Prostate gland (tissue), 2 donors: ENCODE data around the gene CSRP1. TPM values are rescaled to one million over a fixed set of nuclear protein-coding genes. Genes with fewer than 3 reads are reported as not detected.
"Not testable (repeated sequence)": the region's sequence is repeated elsewhere in the genome, so short reads cannot be mapped to it uniquely, and the experiment has no call there.

ENCODE experiments used
- DNase-seq: peaks from one replicate; pipeline ENCODE4 v3.0.0-alpha.2; 2019; ENCODE audit warnings: low spot score
- H3K27ac ChIP-seq, 2 donors: fragments of 200-600 bp; sonication (generic); 2 replicates each; pipeline ENCODE4 v1.5.1; 2017 to 2019
- H3K27me3 ChIP-seq: fragments of 200-600 bp; sonication (generic); replicated peaks from 2 replicates; pipeline ENCODE4 v1.5.1; 2019; ENCODE audit not compliant: insufficient read depth
- H3K36me3 ChIP-seq, 2 donors: fragments of 200-600 bp; sonication (generic); 1 replicate in 1 of 2; 2 replicates in 1 of 2; pipeline versions ENCODE4 v1.5.1 to v1.8.1; 2017 to 2019
- H3K4me1 ChIP-seq: fragments of 200-600 bp; sonication (generic); replicated peaks from 2 replicates; pipeline ENCODE4 v1.5.1; 2019
- H3K4me3 ChIP-seq, 2 donors: fragments of 200-600 bp; sonication (generic); 2 replicates each; pipeline ENCODE4 v1.5.1; 2017 to 2019
- H3K9me3 ChIP-seq: fragments of 200-600 bp; sonication (generic); 2 replicates; pipeline ENCODE4 v1.5.1; 2017
- CTCF ChIP-seq, 4 experiments: fragments of 200-600 bp in 2 of 4; fragments of 450-650 bp in 2 of 4; sonication (generic) in 2 of 4; IDR thresholded peaks; 1 replicate in 3 of 4; 2 replicates in 1 of 4; pipeline ENCODE4 v1.5.1; 2016 to 2019; ENCODE audit warnings: antibody characterized with exemption in 4 of 4, mild to moderate bottlenecking in 2 of 4, moderate library complexity in 2 of 4
- POLR2A ChIP-seq: fragments of 450-650 bp; IDR thresholded peaks from one replicate; pipeline ENCODE4 v1.6.1; 2016; ENCODE audit warnings: antibody characterized with exemption, mild to moderate bottlenecking
- POLR2AphosphoS5 ChIP-seq: sonication (generic); formaldehyde crosslinking; IDR thresholded peaks from one replicate; pipeline ENCODE4 v1.6.1; 2017; ENCODE audit warnings: antibody characterized with exemption
- WGBS: methylation state at CpG from one replicate; pipeline ENCODE4 v1.1.5; 2018; 5-methylcytosine and 5-hydroxymethylcytosine counted together
- intact Hi-C: fragments of 100-400 bp; cut with DNase I; formaldehyde crosslinking; loops from one replicate; pipeline ENCODE4 v1.14.2; 2022
- total RNA-seq, 2 donors: library from RNA; depleted of rRNA; stranded (reverse); fragments of >200 nt; gene quantifications; one replicate each; pipeline ENCODE4 v1.1.0, GENCODE V29; 2016

CSRP1 gene
- total RNA-seq, 2 donors from 2014 or later, result 1,117 to 1,634 TPM

- H3K27me3 ChIP-seq, result no peaks in the 10 kb centered on the region
- no peak for TF ChIP-seq POLR2A
- no peak for TF ChIP-seq POLR2AphosphoS5
- no peak for TF ChIP-seq CTCF (IDR thresholded peaks at IDR 0.05)
- DNase-seq, result no peak
- H3K36me3 ChIP-seq, result peaks cover 0 to 5% of the 10 kb centered on the region in 2 donors
- intact Hi-C loops, result no loop called here
- peak overlapping the region; percentile 91 to 96 for H3K27ac ChIP-seq
- H3K4me3 ChIP-seq, result no peak overlapping the region
- H3K9me3 ChIP-seq, result no peaks in the 10 kb centered on the region
- H3K4me1 ChIP-seq, result peaks cover 42% of the 10 kb centered on the region
- WGBS, result 17% methylated on average over 8 of the region's 8 CpGs
These were observed 10.6 kb downstream of the CSRP1 start for GRCh38 chr1:201496296-201496690.

GRCh38 chr1:201495551-201496295 lies 11.2 kb downstream of the CSRP1 start:
- intact Hi-C loops, result no loop called here
- Histone ChIP-seq H3K9me3 (no peaks in the 10 kb centered on the region), H3K27me3 (no peaks in the 10 kb centered on the region), H3K27ac (peak overlapping the region; percentile 91 to 96), H3K36me3 (peaks cover 0 to 5% of the 10 kb centered on the region in 2 donors), H3K4me1 (peaks cover 40% of the 10 kb centered on the region), H3K4me3 (no peak overlapping the region)
- 8% methylated on average over 11 of the region's 11 CpGs for WGBS
- peak; percentile 94 for DNase-seq
- TF ChIP-seq CTCF (IDR thresholded peaks at IDR 0.05) (no peak), POLR2A (peak; percentile 20), POLR2AphosphoS5 (peak; percentile 96)

- H3K27ac ChIP-seq, result peak overlapping the region; percentile 91 to 96
- no peaks in the 10 kb centered on the region for H3K9me3 ChIP-seq
- intact Hi-C loops, result no loop called here
- no peak overlapping the region for H3K4me3 ChIP-seq
- TF ChIP-seq CTCF (IDR thresholded peaks at IDR 0.05), result no peak
- peak; percentile 61 for TF ChIP-seq POLR2AphosphoS5
- H3K4me1 ChIP-seq, result peaks cover 35% of the 10 kb centered on the region
- DNase-seq, result peak; percentile 73
- H3K27me3 ChIP-seq, result no peaks in the 10 kb centered on the region
- peaks cover 0 to 5% of the 10 kb centered on the region in 2 donors for H3K36me3 ChIP-seq
- WGBS, result 9% methylated on average over 15 of the region's 15 CpGs
These were observed 12.9 kb downstream of the CSRP1 start for GRCh38 chr1:201493757-201494617.

GRCh38 chr1:201493026-201493656 lies 13.8 kb downstream of the CSRP1 start:
- DNase-seq, intact Hi-C loops, H3K9me3 ChIP-seq, H3K27me3 ChIP-seq, H3K36me3 ChIP-seq, H3K4me3 ChIP-seq: not testable (repeated sequence)
- 78% methylated on average over 3 of the region's 3 CpGs for WGBS
- Histone ChIP-seq H3K27ac (peak overlapping the region; percentile 91 to 96), H3K4me1 (peaks cover 35% of the 10 kb centered on the region)

- H3K36me3 ChIP-seq, result peaks cover 3 to 5% of the 10 kb centered on the region in 2 donors
These were observed 14.9 kb downstream of the CSRP1 start for GRCh38 chr1:201491896-201492511.

More at GRCh38 chr1:201491896-201492511, 14.9 kb downstream of the CSRP1 start:
- Histone ChIP-seq H3K9me3 (no peaks in the 10 kb centered on the region), H3K4me1 (peaks cover 35% of the 10 kb centered on the region), H3K4me3 (no peak overlapping the region), H3K27me3 (no peaks in the 10 kb centered on the region), H3K27ac (peak overlapping the region; percentile 91 to 96)
- WGBS, result 70% methylated on average over 3 of the region's 3 CpGs
- intact Hi-C loops, result no loop called here
- DNase-seq, result no peak
- TF ChIP-seq POLR2A, result no peak
- TF ChIP-seq POLR2AphosphoS5, result peak; percentile 46
